ENCODE measurements around the gene CD2BP2. TPM values are rescaled to one million over a fixed set of nuclear protein-coding genes. Genes with fewer than 3 reads are reported as not detected.
A peak's percentile ranks its signal among the peaks of the same experiment; 100 is the strongest.

Gene CD2BP2
- total and polyA plus RNA-seq, 2 donors (not counting 1 experiment from before 2014, with no cell fraction given), result 26.1 to 80.1 TPM

- no peak overlapping the region for H2AFZ ChIP-seq (ENCODE audit: insufficient read depth, low read depth, low read length, poor library complexity, severe bottlenecking)
- WGBS (ENCODE audit: insufficient coverage), result 85% methylated on average over 6 of the region's 8 CpGs
Measured at GRCh38 chr16:30401768-30402425, 46.8 kb upstream of the CD2BP2 start.

More at GRCh38 chr16:30401768-30402425, 46.8 kb upstream of the CD2BP2 start:
- Histone ChIP-seq H3K9ac (ENCODE audit: low read length) (no peak overlapping the region), H3K4me1 (ENCODE audit: control insufficient read depth in 2 of 2, insufficient read depth in 2 of 2, low read length in 2 of 2) (peaks cover 11 to 24% of the 10 kb centered on the region in 2 donors), H3K4me2 (replicated peaks; ENCODE audit: low read depth, low read length, poor library complexity, severe bottlenecking) (no peak overlapping the region), H3K4me3 (ENCODE audit: control extremely low read depth in 1 of 5, extremely low read depth in 1 of 5, insufficient read depth in 1 of 5, low read depth in 2 of 5, low read length in 4 of 5) (no peak overlapping the region), H3K79me2 (ENCODE audit: control insufficient read depth, insufficient read depth, low read length) (peaks cover 30% of the 10 kb centered on the region), H3K9me3 (ENCODE audit: control extremely low read depth in 1 of 3, control insufficient read depth in 2 of 3, insufficient read depth in 1 of 3, low read length in 2 of 3) (no peaks in the 10 kb centered on the region), H3K36me3 (replicated peaks in 1 of 2; ENCODE audit: control extremely low read depth in 1 of 2, control insufficient read depth in 1 of 2, extremely low read depth in 1 of 2, insufficient read depth in 2 of 2, low read length in 1 of 2) (peaks cover 0 to 16% of the 10 kb centered on the region in 2 experiments), H3K27me3 (replicated peaks in 1 of 4; ENCODE audit: control extremely low read depth in 1 of 4, control insufficient read depth in 3 of 4, insufficient read depth in 4 of 4, low read length in 3 of 4) (no peaks in the 10 kb centered on the region), H4K20me1 (ENCODE audit: control insufficient read depth, insufficient read depth, low read length, poor library complexity, severe bottlenecking) (peaks cover 18% of the 10 kb centered on the region), H3K27ac (ENCODE audit: low read length in 2 of 2) (no peak overlapping the region)
- CTCF ChIA-PET, result interaction anchor here (1.1 to 2.5 kb wide), 2 partner anchors 7 to 28 kb away, joined by 3 to 15 read pairs; partner anchors contain the start of genes DCTPP1 and ZNF771
- intact Hi-C loops (cut with micrococcal nuclease), result no loop called here
- TF ChIP-seq CTCF (IDR thresholded peaks at IDR 0.05) (no peak), EZH2 (IDR thresholded peaks at IDR 0.05; ENCODE audit: borderline replicate concordance, insufficient read depth, low read depth, low read length, poor library complexity, severe bottlenecking) (no peak)
- Mint-ChIP-seq H3K4me3 (peak overlapping the region; percentile 75), H3K27ac (no peak overlapping the region), H3K9me3 (ENCODE audit: insufficient read depth) (no peaks in the 10 kb centered on the region), H3K27me3 (peaks cover 7% of the 10 kb centered on the region), H3K4me1 (peaks cover 19% of the 10 kb centered on the region)
- peak; percentile 6 for DNase-seq
- ATAC-seq (ENCODE audit: low read depth), result no peak
- POLR2A ChIA-PET, result no interaction called here

Measured in B cell (primary cell).